ENCODE measurements around the gene SETMAR. TPM values are rescaled to one million over a fixed set of nuclear protein-coding genes. Genes with fewer than 3 reads are reported as not detected.

The SETMAR gene
- total and polyA plus RNA-seq, 4 donors = 4.5 to 9.7 (median 5.8) TPM

GRCh38 chr3:4335840-4336562 is 32.8 kb downstream of the SETMAR start:
- no peaks in the 10 kb centered on the region for H3K27me3 ChIP-seq (ENCODE audit: control insufficient read depth in 4 of 4, insufficient read depth in 4 of 4, low read length in 3 of 4)
- no peak overlapping the region for H3K9ac ChIP-seq (ENCODE audit: low read depth in 1 of 2, low read length in 2 of 2)
- no peaks in the 10 kb centered on the region for H3K36me3 ChIP-seq (ENCODE audit: control insufficient read depth in 4 of 4, insufficient read depth in 3 of 4, low read depth in 1 of 4, low read length in 3 of 4)
- no peak overlapping the region for H3K4me3 ChIP-seq (ENCODE audit: low read depth in 1 of 3, low read length in 3 of 3)
- 70% methylated on average over 5 of the region's 5 CpGs for WGBS
- no peak for DNase-seq (ENCODE audit: low spot score)
- peaks cover 3 to 13% (median 10%) of the 10 kb centered on the region in 4 donors for H3K4me1 ChIP-seq (ENCODE audit: control insufficient read depth in 4 of 4, insufficient read depth in 4 of 4, low read length in 3 of 4)
- no peaks in the 10 kb centered on the region for H3K9me3 ChIP-seq (ENCODE audit: control insufficient read depth in 4 of 4, low read length in 3 of 4)
- no peak overlapping the region for H3K27ac ChIP-seq (ENCODE audit: low read depth in 1 of 2, low read length in 2 of 2)
- no peak for TF ChIP-seq JUND (IDR thresholded peaks at IDR 0.05)
- TF ChIP-seq FOXA2 (IDR thresholded peaks at IDR 0.05) = no peak
- TF ChIP-seq YY1 (IDR thresholded peaks at IDR 0.05) = no peak
- no peak for TF ChIP-seq RXRA (IDR thresholded peaks at IDR 0.05)
- no peak for TF ChIP-seq NR2F2 (IDR thresholded peaks at IDR 0.05)
- TF ChIP-seq FOXA1 (IDR thresholded peaks at IDR 0.05) = no peak
- TF ChIP-seq, protein P1, sequence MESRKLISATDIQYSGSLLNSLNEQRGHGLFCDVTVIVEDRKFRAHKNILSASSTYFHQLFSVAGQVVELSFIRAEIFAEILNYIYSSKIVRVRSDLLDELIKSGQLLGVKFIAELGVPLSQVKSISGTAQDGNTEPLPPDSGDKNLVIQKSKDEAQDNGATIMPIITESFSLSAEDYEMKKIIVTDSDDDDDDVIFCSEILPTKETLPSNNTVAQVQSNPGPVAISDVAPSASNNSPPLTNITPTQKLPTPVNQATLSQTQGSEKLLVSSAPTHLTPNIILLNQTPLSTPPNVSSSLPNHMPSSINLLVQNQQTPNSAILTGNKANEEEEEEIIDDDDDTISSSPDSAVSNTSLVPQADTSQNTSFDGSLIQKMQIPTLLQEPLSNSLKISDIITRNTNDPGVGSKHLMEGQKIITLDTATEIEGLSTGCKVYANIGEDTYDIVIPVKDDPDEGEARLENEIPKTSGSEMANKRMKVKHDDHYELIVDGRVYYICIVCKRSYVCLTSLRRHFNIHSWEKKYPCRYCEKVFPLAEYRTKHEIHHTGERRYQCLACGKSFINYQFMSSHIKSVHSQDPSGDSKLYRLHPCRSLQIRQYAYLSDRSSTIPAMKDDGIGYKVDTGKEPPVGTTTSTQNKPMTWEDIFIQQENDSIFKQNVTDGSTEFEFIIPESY (IDR thresholded peaks at IDR 0.05) = no peak

- Histone ChIP-seq H3K4me3 (ENCODE audit: low read depth in 1 of 3, low read length in 3 of 3) (no peak overlapping the region), H3K9me3 (ENCODE audit: control insufficient read depth in 4 of 4, low read length in 3 of 4) (no peaks in the 10 kb centered on the region), H3K27me3 (ENCODE audit: control insufficient read depth in 4 of 4, insufficient read depth in 4 of 4, low read length in 3 of 4) (no peaks in the 10 kb centered on the region), H3K9ac (ENCODE audit: low read depth in 1 of 2, low read length in 2 of 2) (no peak overlapping the region), H3K36me3 (ENCODE audit: control insufficient read depth in 4 of 4, insufficient read depth in 3 of 4, low read depth in 1 of 4, low read length in 3 of 4) (no peaks in the 10 kb centered on the region), H3K4me1 (ENCODE audit: control insufficient read depth in 4 of 4, insufficient read depth in 4 of 4, low read length in 3 of 4) (peaks cover 0 to 13% (median 10%) of the 10 kb centered on the region in 4 donors), H3K27ac (ENCODE audit: low read depth in 1 of 2, low read length in 2 of 2) (no peak overlapping the region)
- DNase-seq (ENCODE audit: low spot score) = no peak
- TF ChIP-seq, protein P2, sequence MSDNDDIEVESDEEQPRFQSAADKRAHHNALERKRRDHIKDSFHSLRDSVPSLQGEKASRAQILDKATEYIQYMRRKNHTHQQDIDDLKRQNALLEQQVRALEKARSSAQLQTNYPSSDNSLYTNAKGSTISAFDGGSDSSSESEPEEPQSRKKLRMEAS (IDR thresholded peaks at IDR 0.05) = no peak
- 81% methylated on average over 3 of the region's 3 CpGs for WGBS
These were observed 33.8 kb downstream of the SETMAR start for GRCh38 chr3:4336850-4337546.

- Histone ChIP-seq H3K4me3 (ENCODE audit: low read depth in 1 of 3, low read length in 3 of 3) (no peak overlapping the region), H3K27me3 (ENCODE audit: control insufficient read depth in 4 of 4, insufficient read depth in 4 of 4, low read length in 3 of 4) (no peaks in the 10 kb centered on the region), H3K36me3 (ENCODE audit: control insufficient read depth in 4 of 4, insufficient read depth in 3 of 4, low read depth in 1 of 4, low read length in 3 of 4) (no peaks in the 10 kb centered on the region), H3K9ac (ENCODE audit: low read depth in 1 of 2, low read length in 2 of 2) (no peak overlapping the region), H3K9me3 (ENCODE audit: control insufficient read depth in 4 of 4, low read length in 3 of 4) (no peaks in the 10 kb centered on the region), H3K4me1 (ENCODE audit: control insufficient read depth in 4 of 4, insufficient read depth in 4 of 4, low read length in 3 of 4) (peaks cover 1 to 3% (median 2%) of the 10 kb centered on the region in 4 donors), H3K27ac (ENCODE audit: low read depth in 1 of 2, low read length in 2 of 2) (no peak overlapping the region)
- no peak for DNase-seq (ENCODE audit: low spot score)
- TF ChIP-seq NR2F2 (IDR thresholded peaks at IDR 0.05) (no peak), RXRA (IDR thresholded peaks at IDR 0.05) (no peak), TAF1 (conservative IDR thresholded peaks at IDR 0.05) (no peak), FOXA2 (IDR thresholded peaks at IDR 0.05) (no peak), GABPA (IDR thresholded peaks at IDR 0.05 in 1 of 2, conservative IDR thresholded peaks at IDR 0.05 in 1 of 2) (no peak), EGR1 (IDR thresholded peaks at IDR 0.05; ENCODE audit: low read depth in 2 of 2) (no peak), ATF3 (IDR thresholded peaks at IDR 0.05) (no peak), CTCF (IDR thresholded peaks at IDR 0.05; ENCODE audit: low read depth, low read length, missing input control) (no peak), YY1 (IDR thresholded peaks at IDR 0.05) (no peak), RAD21 (IDR thresholded peaks at IDR 0.05) (no peak), REST (IDR thresholded peaks at IDR 0.05) (no peak), HNF4A (conservative IDR thresholded peaks at IDR 0.05) (no peak), FOXA1 (IDR thresholded peaks at IDR 0.05) (no peak), JUND (IDR thresholded peaks at IDR 0.05) (no peak)
- TF ChIP-seq, protein P1 (IDR thresholded peaks at IDR 0.05) = no peak
- 80% methylated on average over 5 of the region's 5 CpGs for WGBS
These were observed 35.6 kb downstream of the SETMAR start for GRCh38 chr3:4338751-4339150.
